ENCODE measurements around the gene RGPD6.
"Not testable (repeated sequence)": the region's sequence is repeated elsewhere in the genome, so short reads cannot be mapped to it uniquely, and the experiment has no call there.

GRCh38 chr2:110480084-110480483 is 96.9 kb downstream of the RGPD6 start:
- not testable (repeated sequence) for TF ChIP-seq CTCF (IDR thresholded peaks at IDR 0.05; ENCODE audit: low read depth, low read length); MAX (IDR thresholded peaks at IDR 0.05; ENCODE audit: low read depth, low read length); POLR2A (IDR thresholded peaks at IDR 0.05; ENCODE audit: extremely low read depth, insufficient read length); MYC (IDR thresholded peaks at IDR 0.05; ENCODE audit: low read depth, low read length)

All from NB4 (cell line).